VCaP (cell line): ENCODE measurements around the gene CNKSR3.

ENCODE experiments used
- H3K27ac ChIP-seq: fragments of 450-650 bp; 2 replicates; pipeline ENCODE4 v1.5.1; 2017
- CTCF ChIP-seq: fragments of 450-650 bp; conservative IDR thresholded peaks from 2 replicates; pipeline ENCODE4 v1.5.1; 2017; ENCODE audit warnings: mild to moderate bottlenecking, moderate library complexity

Gene CNKSR3

GRCh38 chr6:154485815-154486214 is 24.7 kb downstream of the CNKSR3 start:
- peak overlapping the region; percentile 92 for H3K27ac ChIP-seq
- no peak for TF ChIP-seq CTCF

- no peak for TF ChIP-seq CTCF
- H3K27ac ChIP-seq = no peak overlapping the region
Observed at GRCh38 chr6:154484942-154485341, 25.5 kb downstream of the CNKSR3 start.

GRCh38 chr6:154482858-154483257 is 27.6 kb downstream of the CNKSR3 start:
- peak overlapping the region; percentile 28 for H3K27ac ChIP-seq
- no peak for TF ChIP-seq CTCF

GRCh38 chr6:154481521-154482013 is 28.9 kb downstream of the CNKSR3 start:
- H3K27ac ChIP-seq = peak overlapping the region; percentile 28
- no peak for TF ChIP-seq CTCF

- TF ChIP-seq CTCF = no peak
- no peak overlapping the region for H3K27ac ChIP-seq
Observed at GRCh38 chr6:154479771-154480639, 30.5 kb downstream of the CNKSR3 start.

GRCh38 chr6:154479351-154479769 is 31.1 kb downstream of the CNKSR3 start:
- no peak for TF ChIP-seq CTCF
- H3K27ac ChIP-seq = no peak overlapping the region

GRCh38 chr6:154478701-154479060 is 31.8 kb downstream of the CNKSR3 start:
- H3K27ac ChIP-seq = no peak overlapping the region
- TF ChIP-seq CTCF = no peak
